Uterus (tissue), 4 donors: ENCODE data around the gene NPFFR2. TPM values are rescaled to one million over a fixed set of nuclear protein-coding genes. Genes with fewer than 3 reads are reported as not detected.
"Not testable (repeated sequence)": the region's sequence is repeated elsewhere in the genome, so short reads cannot be mapped to it uniquely, and the experiment has no call there.

ENCODE experiments used
- DNase-seq, 2 donors: peaks; one replicate each; pipeline ENCODE4 v3.0.0-alpha.2; 2019 to 2020
- H3K27ac ChIP-seq, 2 donors: fragments of 200-600 bp; sonication (generic); 1 replicate in 1 of 2; 2 replicates in 1 of 2; pipeline ENCODE4 v1.5.1; 2016 to 2018
- H3K27me3 ChIP-seq, 2 donors: fragments of 200-600 bp; sonication (generic); one replicate each; pipeline ENCODE4 v1.5.1; 2018 to 2019; ENCODE audit warnings: control low read depth in 1 of 2
- H3K36me3 ChIP-seq, 2 donors: fragments of 200-600 bp; sonication (generic); one replicate each; pipeline ENCODE4 v1.5.1; 2019; ENCODE audit warnings: control low read depth in 1 of 2
- H3K4me1 ChIP-seq, 2 donors: fragments of 200-600 bp; sonication (generic); one replicate each; pipeline ENCODE4 v1.5.1; 2018 to 2019; ENCODE audit warnings: control low read depth in 1 of 2
- H3K4me3 ChIP-seq, 2 donors: fragments of 200-600 bp; sonication (generic); 1 replicate in 1 of 2; 2 replicates in 1 of 2; pipeline ENCODE4 v1.5.1; 2018 to 2019; ENCODE audit warnings: mild to moderate bottlenecking in 1 of 2
- H3K9me3 ChIP-seq, 2 donors: fragments of 200-600 bp; sonication (generic); one replicate each; pipeline ENCODE4 v1.5.1; 2019; ENCODE audit warnings: control low read depth in 1 of 2
- POLR2A ChIP-seq, 2 donors: fragments of 450-650 bp; IDR thresholded peaks; one replicate each; pipeline ENCODE4 v1.6.1; 2016; ENCODE audit warnings: antibody characterized with exemption in 2 of 2, mild to moderate bottlenecking in 1 of 2, moderate library complexity in 1 of 2
- intact Hi-C: fragments of 100-400 bp; cut with DNase I; formaldehyde crosslinking; loops from one replicate; pipeline ENCODE4 v1.15.1; 2023; ENCODE audit warnings: low total_unique reads
- total RNA-seq, 4 donors: library from RNA; depleted of rRNA in 3 of 4; stranded (reverse); fragments of >200 nt in 3 of 4; gene quantifications; one replicate each; pipeline versions ENCODE4 v1.1.0 to v1.2.4, GENCODE V29; 2014 to 2023
- TF ChIP-seq, protein P1 (sequence below), 4 experiments: fragments of 200-600 bp in 2 of 4; fragments of 450-650 bp in 2 of 4; sonication (generic) in 2 of 4; IDR thresholded peaks; one replicate each; pipeline ENCODE4 v1.5.1; 2016 to 2019; ENCODE audit warnings: antibody characterized with exemption in 4 of 4, mild to moderate bottlenecking in 2 of 4, moderate library complexity in 1 of 4
- donor health status: DM: yes; HTN: yes; CAD: no.

Gene NPFFR2
- total RNA-seq, 4 donors from 2014 or later: 0.30 TPM; not detected in 3

- no peak for TF ChIP-seq POLR2A (IDR thresholded peaks at IDR 0.05)
- TF ChIP-seq, protein P1, sequence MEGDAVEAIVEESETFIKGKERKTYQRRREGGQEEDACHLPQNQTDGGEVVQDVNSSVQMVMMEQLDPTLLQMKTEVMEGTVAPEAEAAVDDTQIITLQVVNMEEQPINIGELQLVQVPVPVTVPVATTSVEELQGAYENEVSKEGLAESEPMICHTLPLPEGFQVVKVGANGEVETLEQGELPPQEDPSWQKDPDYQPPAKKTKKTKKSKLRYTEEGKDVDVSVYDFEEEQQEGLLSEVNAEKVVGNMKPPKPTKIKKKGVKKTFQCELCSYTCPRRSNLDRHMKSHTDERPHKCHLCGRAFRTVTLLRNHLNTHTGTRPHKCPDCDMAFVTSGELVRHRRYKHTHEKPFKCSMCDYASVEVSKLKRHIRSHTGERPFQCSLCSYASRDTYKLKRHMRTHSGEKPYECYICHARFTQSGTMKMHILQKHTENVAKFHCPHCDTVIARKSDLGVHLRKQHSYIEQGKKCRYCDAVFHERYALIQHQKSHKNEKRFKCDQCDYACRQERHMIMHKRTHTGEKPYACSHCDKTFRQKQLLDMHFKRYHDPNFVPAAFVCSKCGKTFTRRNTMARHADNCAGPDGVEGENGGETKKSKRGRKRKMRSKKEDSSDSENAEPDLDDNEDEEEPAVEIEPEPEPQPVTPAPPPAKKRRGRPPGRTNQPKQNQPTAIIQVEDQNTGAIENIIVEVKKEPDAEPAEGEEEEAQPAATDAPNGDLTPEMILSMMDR (IDR thresholded peaks at IDR 0.05): no peak
- Histone ChIP-seq H3K27me3 (no peaks in the 10 kb centered on the region), H3K27ac (no peak overlapping the region), H3K9me3 (no peaks in the 10 kb centered on the region), H3K4me3 (no peak overlapping the region), H3K4me1 (no peaks in the 10 kb centered on the region), H3K36me3 (no peaks in the 10 kb centered on the region)
- DNase-seq: no peak
- intact Hi-C loops: no loop called here
These were observed 52.8 kb downstream of the NPFFR2 start for GRCh38 chr4:72084587-72085011.

GRCh38 chr4:72090606-72091005, 58.8 kb downstream of the NPFFR2 start:
- intact Hi-C loops, H3K36me3 ChIP-seq, H3K27me3 ChIP-seq, H3K4me1 ChIP-seq, H3K4me3 ChIP-seq, H3K9me3 ChIP-seq, DNase-seq, H3K27ac ChIP-seq: not testable (repeated sequence)

GRCh38 chr4:72094059-72094797, 62.4 kb downstream of the NPFFR2 start:
- TF ChIP-seq, protein P1 (IDR thresholded peaks at IDR 0.05): no peak
- no peak for TF ChIP-seq POLR2A (IDR thresholded peaks at IDR 0.05)
- Histone ChIP-seq H3K4me1 (no peaks in the 10 kb centered on the region), H3K36me3 (no peaks in the 10 kb centered on the region), H3K4me3 (no peak overlapping the region), H3K27ac (no peak overlapping the region), H3K27me3 (no peaks in the 10 kb centered on the region), H3K9me3 (no peaks in the 10 kb centered on the region)
- no peak for DNase-seq
- intact Hi-C loops: no loop called here

GRCh38 chr4:72107456-72107855, 75.7 kb downstream of the NPFFR2 start:
- Histone ChIP-seq H3K36me3 (no peaks in the 10 kb centered on the region), H3K27ac (no peak overlapping the region), H3K27me3 (no peaks in the 10 kb centered on the region), H3K9me3 (no peaks in the 10 kb centered on the region), H3K4me3 (no peak overlapping the region), H3K4me1 (no peaks in the 10 kb centered on the region)
- DNase-seq: no peak
- intact Hi-C loops: no loop called here
- TF ChIP-seq, protein P1 (IDR thresholded peaks at IDR 0.05): no peak
- no peak for TF ChIP-seq POLR2A (IDR thresholded peaks at IDR 0.05)

DNA sequence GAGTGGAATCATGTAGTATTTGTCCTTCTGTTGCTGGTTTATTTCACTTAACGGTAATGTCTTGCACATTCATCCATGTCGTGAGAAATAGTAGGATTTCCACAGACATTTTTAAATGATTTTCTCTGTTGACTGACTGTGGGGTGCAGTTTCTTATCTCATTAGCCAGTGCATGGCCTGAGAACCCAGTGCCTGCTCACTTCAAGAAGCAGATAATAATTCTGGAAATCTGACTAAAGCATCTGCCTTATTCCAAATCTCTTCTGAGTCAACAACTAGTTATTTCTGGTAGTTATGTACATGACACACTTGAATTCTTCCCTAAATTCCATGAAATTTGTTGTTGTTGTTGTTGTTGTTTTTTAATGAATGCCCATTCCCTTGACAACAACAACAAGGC, 77.6 kb downstream of the NPFFR2 start:
- Histone ChIP-seq H3K9me3 (no peaks in the 10 kb centered on the region), H3K27me3 (no peaks in the 10 kb centered on the region), H3K4me1 (no peaks in the 10 kb centered on the region), H3K4me3 (no peak overlapping the region), H3K27ac (no peak overlapping the region), H3K36me3 (no peaks in the 10 kb centered on the region)
- DNase-seq: no peak
- TF ChIP-seq POLR2A (IDR thresholded peaks at IDR 0.05): no peak
- TF ChIP-seq, protein P1 (IDR thresholded peaks at IDR 0.05): no peak
- intact Hi-C loops: no loop called here
